ENCODE data around the gene ASPHD1.

DNA sequence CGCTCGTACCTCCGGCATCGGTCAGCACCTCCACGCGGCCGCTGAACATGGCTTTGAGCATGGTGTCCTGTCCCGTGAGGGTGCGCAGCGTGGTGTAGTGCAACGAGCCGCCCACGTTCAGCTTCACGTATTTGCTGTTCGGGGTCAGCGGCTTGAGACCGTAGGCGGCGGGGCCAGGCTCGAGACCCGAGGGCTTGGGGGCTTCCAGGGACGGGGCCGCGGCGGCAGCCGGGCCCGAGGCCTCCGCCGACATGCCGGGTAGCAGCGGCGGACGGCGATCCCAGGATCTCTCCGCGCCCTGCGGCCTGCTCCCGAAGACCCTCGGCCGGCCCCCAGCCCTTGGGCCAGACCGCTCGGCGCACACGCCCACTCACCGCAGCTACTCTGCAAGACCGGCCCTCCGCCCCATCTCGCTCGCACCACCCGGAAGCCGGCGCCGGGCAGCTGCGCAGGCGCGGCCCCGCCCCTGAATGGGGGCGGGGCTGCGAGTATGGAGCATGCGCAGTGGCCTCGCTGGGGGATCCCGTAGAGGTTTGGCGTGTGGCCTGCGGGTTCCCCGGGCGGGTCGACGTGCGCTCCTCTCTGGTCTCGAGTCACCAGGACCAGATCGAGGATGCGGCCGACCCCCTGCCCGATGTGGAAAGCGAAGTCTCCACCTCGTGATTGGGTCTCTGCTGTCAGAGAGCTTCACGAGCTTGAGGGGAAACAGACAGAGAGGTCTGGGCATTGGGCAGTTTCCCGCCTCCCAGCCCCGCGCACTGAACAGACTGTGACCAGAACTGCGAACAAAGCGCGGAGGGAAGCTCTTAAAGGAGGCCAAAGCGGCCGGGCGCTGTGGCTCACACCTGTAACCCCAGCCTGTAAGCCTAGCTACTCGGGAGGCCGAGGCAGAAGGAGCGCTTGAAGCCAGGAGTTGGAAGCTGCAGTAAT is 25.8 kb downstream of the ASPHD1 start, which contains the start of gene KCTD13:
- TF ChIP-seq POLR2AphosphoS5 (IDR thresholded peaks at IDR 0.05): peak; percentile 85 to 96
- TF ChIP-seq, protein P1, sequence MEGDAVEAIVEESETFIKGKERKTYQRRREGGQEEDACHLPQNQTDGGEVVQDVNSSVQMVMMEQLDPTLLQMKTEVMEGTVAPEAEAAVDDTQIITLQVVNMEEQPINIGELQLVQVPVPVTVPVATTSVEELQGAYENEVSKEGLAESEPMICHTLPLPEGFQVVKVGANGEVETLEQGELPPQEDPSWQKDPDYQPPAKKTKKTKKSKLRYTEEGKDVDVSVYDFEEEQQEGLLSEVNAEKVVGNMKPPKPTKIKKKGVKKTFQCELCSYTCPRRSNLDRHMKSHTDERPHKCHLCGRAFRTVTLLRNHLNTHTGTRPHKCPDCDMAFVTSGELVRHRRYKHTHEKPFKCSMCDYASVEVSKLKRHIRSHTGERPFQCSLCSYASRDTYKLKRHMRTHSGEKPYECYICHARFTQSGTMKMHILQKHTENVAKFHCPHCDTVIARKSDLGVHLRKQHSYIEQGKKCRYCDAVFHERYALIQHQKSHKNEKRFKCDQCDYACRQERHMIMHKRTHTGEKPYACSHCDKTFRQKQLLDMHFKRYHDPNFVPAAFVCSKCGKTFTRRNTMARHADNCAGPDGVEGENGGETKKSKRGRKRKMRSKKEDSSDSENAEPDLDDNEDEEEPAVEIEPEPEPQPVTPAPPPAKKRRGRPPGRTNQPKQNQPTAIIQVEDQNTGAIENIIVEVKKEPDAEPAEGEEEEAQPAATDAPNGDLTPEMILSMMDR (IDR thresholded peaks at IDR 0.05): no peak
